Hippocampal formation (tissue), 2 donors: Measurements from ENCODE around the gene MAGEB5.
"Not testable (repeated sequence)": the region's sequence is repeated elsewhere in the genome, so short reads cannot be mapped to it uniquely, and the experiment has no call there.

Experiments used
- DNase-seq, 2 donors: peaks; one replicate each; lab custom pipeline; 2025; lab: John Stamatoyannopoulos, UW

Gene MAGEB5, protein sequence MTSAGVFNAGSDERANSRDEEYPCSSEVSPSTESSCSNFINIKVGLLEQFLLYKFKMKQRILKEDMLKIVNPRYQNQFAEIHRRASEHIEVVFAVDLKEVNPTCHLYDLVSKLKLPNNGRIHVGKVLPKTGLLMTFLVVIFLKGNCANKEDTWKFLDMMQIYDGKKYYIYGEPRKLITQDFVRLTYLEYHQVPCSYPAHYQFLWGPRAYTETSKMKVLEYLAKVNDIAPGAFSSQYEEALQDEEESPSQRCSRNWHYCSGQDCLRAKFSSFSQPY

DNA sequence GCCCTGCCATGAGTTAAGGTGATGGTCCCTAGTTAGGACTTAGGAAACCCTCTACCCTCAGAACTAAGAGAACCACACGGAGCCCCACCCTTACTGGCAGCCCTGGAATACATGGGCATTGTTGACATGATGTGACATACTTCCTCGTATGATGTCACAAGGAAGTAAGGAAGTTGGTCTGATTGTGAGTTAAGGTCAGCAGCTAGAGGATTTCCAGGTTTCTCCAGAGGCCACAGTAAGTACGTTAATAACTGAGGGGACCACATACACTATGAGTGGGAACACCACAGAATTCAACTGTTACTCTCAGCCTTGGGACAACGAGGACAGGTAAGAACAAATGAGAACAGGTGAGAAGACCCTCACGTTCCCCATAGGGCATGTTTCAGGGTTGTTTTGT is at the start of gene MAGEB5:
MAGEB5 (plus strand) TSS at position 301 of the 400 bp plus-strand sequence. CDS start 1,133 bp downstream, outside the sequence.
- no peak for DNase-seq

DNA sequence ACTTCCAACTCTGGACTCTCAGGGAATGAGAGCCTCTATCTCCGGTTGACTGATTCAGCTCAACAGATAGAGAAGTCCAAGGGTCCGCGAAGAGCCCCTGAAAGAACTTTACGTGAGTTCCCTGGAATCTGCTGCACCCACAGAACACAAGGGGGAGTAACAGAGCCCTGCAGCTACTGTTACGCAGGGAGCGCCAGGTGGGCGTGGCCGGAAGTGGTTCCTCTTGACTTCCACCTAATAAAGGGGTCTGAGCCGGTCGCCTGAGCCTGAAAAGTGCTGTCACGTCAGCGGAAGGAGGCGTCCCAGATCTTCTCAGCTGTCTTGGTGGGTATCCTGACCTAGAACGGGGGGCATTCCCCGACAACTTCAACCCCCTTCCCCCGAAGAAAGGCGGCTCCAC is 23.8 kb upstream of the MAGEB5 start, which contains the start of gene MAGEB6:
MAGEB6 (plus strand) TSS at position 237 of the 400 bp plus-strand sequence. CDS start 1,407 bp downstream, outside the sequence.
- DNase-seq, result no peak

DNA sequence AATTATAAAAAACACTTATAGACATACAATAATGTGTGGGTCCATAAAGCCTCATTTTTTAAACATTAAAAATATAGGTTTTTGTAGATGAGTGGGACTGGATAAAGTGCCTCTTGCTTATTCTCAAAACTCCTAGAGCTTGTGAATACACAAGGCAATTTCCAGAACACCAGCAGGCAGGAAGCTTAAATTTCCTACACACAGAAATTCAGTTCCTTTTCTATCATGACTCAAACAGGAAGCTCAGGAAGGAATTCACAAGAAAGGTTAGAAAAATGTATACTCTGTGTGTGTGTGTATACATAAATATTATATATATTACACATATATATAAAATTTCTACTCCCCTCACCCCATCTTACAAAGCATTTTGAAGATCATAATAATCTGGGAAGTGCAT is 12.4 kb upstream of the MAGEB5 start:
- no peak for DNase-seq

DNA sequence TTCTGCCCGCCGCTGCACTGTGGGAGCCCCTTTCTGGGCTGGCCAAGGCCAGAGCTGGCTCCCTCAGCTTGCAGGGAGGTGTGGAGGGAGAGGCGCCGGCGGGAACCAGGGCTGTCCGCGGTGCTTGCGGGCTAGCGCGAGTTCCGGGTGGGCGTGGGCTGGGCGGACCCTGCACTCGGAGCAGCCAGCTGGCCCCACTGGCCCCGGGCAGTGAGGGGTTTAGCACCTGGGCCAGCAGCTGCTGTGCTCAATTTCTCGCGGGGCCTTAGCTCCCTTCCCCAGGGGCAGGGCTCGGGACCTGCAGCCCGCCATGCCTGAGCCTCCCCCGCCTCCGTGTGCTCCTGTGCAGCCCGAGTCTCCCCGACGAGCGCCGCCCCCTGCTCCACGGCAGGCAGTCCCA is 11.3 kb upstream of the MAGEB5 start:
- not testable (repeated sequence) for DNase-seq

DNA sequence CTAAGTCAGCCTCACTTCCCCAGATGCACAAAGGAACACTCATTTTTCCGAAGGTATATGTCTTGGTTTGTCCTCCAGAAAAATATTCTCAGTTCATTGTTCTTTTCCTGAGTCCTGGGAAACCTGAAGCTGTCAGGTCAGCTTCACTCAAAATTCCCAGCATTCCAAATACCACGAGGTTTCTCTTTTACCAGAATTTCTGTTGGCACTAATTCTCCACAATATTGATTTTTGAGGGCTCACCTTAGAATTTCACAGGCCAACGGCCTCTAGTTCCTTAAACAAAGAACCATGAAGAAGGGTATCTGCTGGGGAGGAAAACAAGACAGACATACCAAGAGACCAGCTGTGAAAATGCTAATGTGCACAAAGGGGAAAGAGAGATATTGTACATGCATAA is 8.0 kb upstream of the MAGEB5 start:
- DNase-seq, result no peak

DNA sequence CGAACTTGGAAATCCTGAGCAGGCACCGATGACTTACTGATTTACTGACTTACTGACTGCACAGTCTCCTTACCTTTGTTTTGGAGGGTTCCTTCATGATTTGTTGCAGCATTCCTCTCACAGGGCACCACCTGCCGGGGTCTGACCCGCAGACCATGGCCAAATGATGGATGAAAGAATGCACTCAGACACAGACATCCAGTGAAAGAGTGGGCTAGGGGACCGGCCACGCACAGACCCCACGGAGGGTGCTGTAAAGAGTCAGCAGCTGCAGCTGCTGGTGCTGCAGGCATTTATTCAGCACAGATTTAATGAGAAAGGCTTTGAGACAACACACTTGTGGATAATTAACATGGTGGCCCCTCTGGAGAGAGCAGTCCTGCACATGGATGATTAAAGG is 3.4 kb downstream of the MAGEB5 start:
- no peak for DNase-seq

DNA sequence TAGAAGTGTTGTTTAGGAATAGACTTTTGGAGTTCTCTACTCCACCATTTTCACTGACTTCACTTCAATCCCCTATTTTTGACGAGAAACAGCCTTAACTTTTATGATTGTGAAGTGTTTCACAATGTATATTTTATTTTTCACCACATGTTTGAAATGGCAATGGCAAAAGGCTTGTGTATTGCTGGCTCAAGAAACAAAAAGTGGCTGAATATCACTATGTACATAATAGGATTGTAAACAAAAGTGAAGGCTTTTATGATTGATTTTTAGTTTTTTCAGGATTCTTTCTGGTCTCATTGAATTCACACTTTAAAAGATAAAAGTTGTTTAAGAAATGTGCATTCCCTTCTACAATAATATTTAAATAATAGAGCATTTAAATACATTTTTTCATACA is 18.2 kb downstream of the MAGEB5 start:
- no peak for DNase-seq

DNA sequence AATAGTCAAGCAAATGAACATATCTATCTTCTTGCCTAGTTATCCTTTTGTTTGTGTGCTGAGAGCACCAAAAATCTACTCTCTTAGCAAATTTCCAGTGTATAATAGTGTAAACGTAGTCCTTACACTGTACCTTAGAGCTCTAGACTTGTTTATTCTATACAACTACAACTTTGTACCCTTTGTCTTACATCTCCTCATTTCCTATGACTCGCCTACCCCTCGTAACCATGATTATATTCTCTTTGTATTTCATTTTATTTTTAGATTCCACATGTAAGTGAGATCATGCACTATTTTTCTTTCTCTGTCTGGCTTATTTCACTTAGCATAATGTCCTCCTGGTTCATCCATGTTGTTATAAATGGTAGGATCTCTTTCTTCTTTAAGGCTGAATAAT is 37.6 kb downstream of the MAGEB5 start:
- DNase-seq, result no peak

DNA sequence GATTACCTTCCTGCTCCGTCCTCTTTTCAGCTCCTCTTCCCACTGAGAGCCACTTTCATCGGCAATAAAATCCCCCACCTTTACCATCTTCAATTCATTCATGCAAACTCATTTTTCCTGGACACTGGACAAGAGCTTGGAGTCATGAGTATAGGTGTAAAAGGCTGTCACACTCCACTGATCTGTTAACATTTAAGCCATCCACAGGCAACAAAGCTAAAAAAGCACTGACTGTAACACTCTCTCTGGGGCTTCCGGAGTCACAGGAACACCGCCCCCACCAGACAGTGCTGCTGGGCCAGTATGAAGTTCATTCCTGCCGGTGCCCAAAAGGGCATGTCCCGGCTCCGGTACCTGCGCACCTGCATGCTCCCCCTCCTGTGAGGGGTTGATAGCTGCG is 38.5 kb downstream of the MAGEB5 start:
- no peak for DNase-seq

DNA sequence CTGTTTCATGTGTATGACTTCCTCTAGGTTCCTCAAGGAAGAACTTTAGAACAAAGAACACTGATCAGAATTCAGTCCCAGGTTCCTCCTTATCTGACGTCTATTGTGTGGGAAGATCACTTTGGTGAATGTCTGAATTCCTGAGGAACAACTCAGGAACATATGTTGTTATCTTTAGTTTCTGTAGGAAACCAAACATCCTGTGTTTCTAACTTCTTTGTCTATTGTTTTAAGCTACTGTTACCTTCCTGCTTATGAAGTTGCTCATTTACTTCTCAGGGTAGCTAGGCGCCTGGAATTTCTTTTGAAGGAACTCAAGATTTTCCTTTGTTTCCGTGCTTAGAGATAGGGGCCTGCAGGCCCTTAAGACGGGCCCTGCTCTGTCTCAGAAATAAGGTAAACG is 46.2 kb downstream of the MAGEB5 start:
- no peak for DNase-seq
